HepG2 (cell line): ENCODE measurements around the gene CACNA1C.

Experiments used
- BCL6 ChIP-seq: IDR thresholded peaks from 2 replicates; pipeline ENCODE4 v1.6.1; 2016; ENCODE audit warnings: missing genetic modification reagents, missing compliant biosample characterization
- CHCHD3 ChIP-seq: sonication (generic); formaldehyde crosslinking; IDR thresholded peaks from 2 replicates; pipeline ENCODE4 v1.8.0; 2022; ENCODE audit warnings: mild to moderate bottlenecking, missing genetic modification reagents, moderate library complexity
- EZH2 ChIP-seq: conservative IDR thresholded peaks from 2 replicates; pipeline ENCODE4 v1.6.1; 2012; ENCODE audit warnings: mild to moderate bottlenecking, low read depth, low read length, moderate library complexity
- FOXK1 ChIP-seq: sonication (generic); formaldehyde crosslinking; IDR thresholded peaks from 2 replicates; pipeline ENCODE4 v1.4.0; 2020; ENCODE audit warnings: low read depth, missing genetic modification reagents, borderline replicate concordance
- HHEX ChIP-seq: IDR thresholded peaks from 2 replicates; pipeline ENCODE4 v1.6.1; 2016; ENCODE audit warnings: control low read depth
- SUZ12 ChIP-seq: fragments of 150-350 bp; IDR thresholded peaks from 2 replicates; pipeline ENCODE4 v1.6.1; 2014; ENCODE audit warnings: low read depth, low read length
- ZKSCAN1 ChIP-seq: fragments of 150-350 bp; IDR thresholded peaks from 2 replicates; pipeline ENCODE4 v1.6.1; 2014; ENCODE audit warnings: low read length
- ZNF142 ChIP-seq: sonication (generic); formaldehyde crosslinking; IDR thresholded peaks from 2 replicates; pipeline ENCODE4 v1.4.0; 2020; ENCODE audit warnings: missing genetic modification reagents
- ZNF143 ChIP-seq: sonication (generic); formaldehyde crosslinking; IDR thresholded peaks from 2 replicates; pipeline ENCODE4 v1.4.0; 2020; ENCODE audit warnings: missing genetic modification reagents
- TF ChIP-seq, protein P1 (sequence below): sonication (generic); formaldehyde crosslinking; IDR thresholded peaks from 2 replicates; pipeline ENCODE4 v1.8.1; 2023; ENCODE audit warnings: missing genetic modification reagents, inconsistent platforms, borderline replicate concordance
- TF ChIP-seq, protein P2 (sequence below): sonication (generic); formaldehyde crosslinking; IDR thresholded peaks from 2 replicates; pipeline ENCODE4 v1.4.0; 2020; ENCODE audit warnings: missing genetic modification reagents
- TF ChIP-seq, protein P3 (sequence below): sonication (generic); formaldehyde crosslinking; IDR thresholded peaks from 2 replicates; pipeline ENCODE4 v1.5.0; 2020; ENCODE audit warnings: mild to moderate bottlenecking, missing genetic modification reagents, moderate library complexity

DNA sequence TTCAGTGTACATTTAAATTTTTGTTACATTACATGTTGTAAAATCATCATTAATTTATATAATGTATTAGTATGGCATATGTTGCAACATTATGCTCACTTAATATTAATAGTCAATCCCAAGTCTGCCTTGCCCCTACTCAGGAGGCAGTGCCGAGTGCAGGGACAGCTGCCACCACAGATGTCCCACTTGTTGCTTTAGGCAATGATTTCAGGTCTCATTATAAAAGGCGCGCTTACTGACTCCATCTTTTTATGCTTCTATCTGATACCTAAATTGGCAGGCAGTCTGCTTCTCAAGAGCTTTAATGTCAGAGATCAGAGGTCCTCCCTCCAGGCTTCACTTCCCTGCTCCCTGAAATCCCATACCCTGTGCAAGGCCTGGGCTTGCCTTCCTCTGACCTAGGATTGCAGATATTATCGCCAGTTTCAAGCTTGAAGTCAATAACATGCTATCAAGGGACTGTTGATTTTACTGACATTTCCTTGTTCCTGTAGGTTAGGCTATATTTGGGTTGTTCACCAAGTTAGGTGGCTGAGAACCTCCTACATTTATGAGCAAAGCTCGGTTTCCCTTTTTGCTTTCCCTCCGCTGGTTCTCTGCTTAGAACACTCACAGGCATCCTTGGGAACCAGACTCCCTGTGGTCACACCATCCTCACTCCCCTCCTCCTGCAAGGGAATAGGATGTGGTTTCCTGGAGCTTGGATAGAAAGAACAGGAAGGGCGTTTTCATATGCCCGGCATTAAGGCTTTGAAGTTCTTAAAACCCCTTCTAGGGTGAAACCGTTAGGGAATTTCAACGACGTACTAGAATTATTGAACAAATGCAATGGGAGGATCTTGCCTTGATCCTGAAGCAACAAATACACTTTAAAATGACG is 533.6 kb downstream of the CACNA1C start:
- TF ChIP-seq CHCHD3 (CRISPR knock-in tag) (no peak), FOXK1 (CRISPR knock-in tag) (no peak), ZKSCAN1 (no peak), EZH2 (no peak), ZNF143 (CRISPR knock-in tag) (no peak), ZNF142 (no peak), BCL6 (CRISPR knock-in tag) (no peak), HHEX (CRISPR knock-in tag) (no peak), SUZ12 (no peak)
- TF ChIP-seq, protein P1, sequence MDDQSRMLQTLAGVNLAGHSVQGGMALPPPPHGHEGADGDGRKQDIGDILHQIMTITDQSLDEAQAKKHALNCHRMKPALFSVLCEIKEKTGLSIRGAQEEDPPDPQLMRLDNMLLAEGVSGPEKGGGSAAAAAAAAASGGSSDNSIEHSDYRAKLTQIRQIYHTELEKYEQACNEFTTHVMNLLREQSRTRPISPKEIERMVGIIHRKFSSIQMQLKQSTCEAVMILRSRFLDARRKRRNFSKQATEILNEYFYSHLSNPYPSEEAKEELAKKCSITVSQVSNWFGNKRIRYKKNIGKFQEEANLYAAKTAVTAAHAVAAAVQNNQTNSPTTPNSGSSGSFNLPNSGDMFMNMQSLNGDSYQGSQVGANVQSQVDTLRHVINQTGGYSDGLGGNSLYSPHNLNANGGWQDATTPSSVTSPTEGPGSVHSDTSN (CRISPR knock-in tag): no peak
- TF ChIP-seq, protein P2, sequence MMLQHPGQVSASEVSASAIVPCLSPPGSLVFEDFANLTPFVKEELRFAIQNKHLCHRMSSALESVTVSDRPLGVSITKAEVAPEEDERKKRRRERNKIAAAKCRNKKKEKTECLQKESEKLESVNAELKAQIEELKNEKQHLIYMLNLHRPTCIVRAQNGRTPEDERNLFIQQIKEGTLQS: no peak
- TF ChIP-seq, protein P3, sequence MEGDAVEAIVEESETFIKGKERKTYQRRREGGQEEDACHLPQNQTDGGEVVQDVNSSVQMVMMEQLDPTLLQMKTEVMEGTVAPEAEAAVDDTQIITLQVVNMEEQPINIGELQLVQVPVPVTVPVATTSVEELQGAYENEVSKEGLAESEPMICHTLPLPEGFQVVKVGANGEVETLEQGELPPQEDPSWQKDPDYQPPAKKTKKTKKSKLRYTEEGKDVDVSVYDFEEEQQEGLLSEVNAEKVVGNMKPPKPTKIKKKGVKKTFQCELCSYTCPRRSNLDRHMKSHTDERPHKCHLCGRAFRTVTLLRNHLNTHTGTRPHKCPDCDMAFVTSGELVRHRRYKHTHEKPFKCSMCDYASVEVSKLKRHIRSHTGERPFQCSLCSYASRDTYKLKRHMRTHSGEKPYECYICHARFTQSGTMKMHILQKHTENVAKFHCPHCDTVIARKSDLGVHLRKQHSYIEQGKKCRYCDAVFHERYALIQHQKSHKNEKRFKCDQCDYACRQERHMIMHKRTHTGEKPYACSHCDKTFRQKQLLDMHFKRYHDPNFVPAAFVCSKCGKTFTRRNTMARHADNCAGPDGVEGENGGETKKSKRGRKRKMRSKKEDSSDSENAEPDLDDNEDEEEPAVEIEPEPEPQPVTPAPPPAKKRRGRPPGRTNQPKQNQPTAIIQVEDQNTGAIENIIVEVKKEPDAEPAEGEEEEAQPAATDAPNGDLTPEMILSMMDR (CRISPR knock-in tag): no peak
